Neuron (in vitro differentiated cells): Measurements from ENCODE around the gene INF2.

ENCODE experiments used
- H2AFZ ChIP-seq: one replicate; pipeline ENCODE4 v1.6.1; 2013; ENCODE audit warnings: low read depth, mild to moderate bottlenecking, inconsistent platforms, low read length, moderate library complexity
- H3K27me3 ChIP-seq: one replicate; pipeline ENCODE4 v1.6.1; 2013; ENCODE audit warnings: low read length; ENCODE audit not compliant: insufficient read depth
- H3K36me3 ChIP-seq: one replicate; pipeline ENCODE4 v1.6.1; 2013; ENCODE audit warnings: low read length; ENCODE audit not compliant: insufficient read depth
- H3K4me1 ChIP-seq: one replicate; pipeline ENCODE4 v1.6.1; 2013; ENCODE audit warnings: low read length; ENCODE audit not compliant: insufficient read depth
- H3K4me3 ChIP-seq: 2 replicates; pipeline ENCODE4 v1.5.1; 2013; ENCODE audit warnings: mild to moderate bottlenecking, low read length, moderate library complexity
- H3K9me3 ChIP-seq: one replicate; pipeline ENCODE4 v1.6.1; 2013; ENCODE audit warnings: low read length

INF2 gene

GRCh38 chr14:104732931-104733681 lies 43.7 kb downstream of the INF2 start:
- H2AFZ ChIP-seq = no peak overlapping the region

GRCh38 chr14:104734051-104734587 lies 44.7 kb downstream of the INF2 start:
- H3K36me3 ChIP-seq = no peaks in the 10 kb centered on the region
- no peaks in the 10 kb centered on the region for H3K27me3 ChIP-seq
- no peak overlapping the region for H3K4me3 ChIP-seq
- no peak overlapping the region for H2AFZ ChIP-seq
- H3K9me3 ChIP-seq = no peaks in the 10 kb centered on the region
- no peaks in the 10 kb centered on the region for H3K4me1 ChIP-seq

More at GRCh38 chr14:104732931-104733681, 43.7 kb downstream of the INF2 start:
- no peaks in the 10 kb centered on the region for H3K27me3 ChIP-seq
- no peaks in the 10 kb centered on the region for H3K9me3 ChIP-seq
- no peaks in the 10 kb centered on the region for H3K36me3 ChIP-seq
- no peak overlapping the region for H3K4me3 ChIP-seq
- H3K4me1 ChIP-seq = no peaks in the 10 kb centered on the region

- Histone ChIP-seq H3K4me3 (no peak overlapping the region), H3K36me3 (no peaks in the 10 kb centered on the region), H3K4me1 (no peaks in the 10 kb centered on the region), H3K27me3 (no peaks in the 10 kb centered on the region), H2AFZ (no peak overlapping the region), H3K9me3 (no peaks in the 10 kb centered on the region)
These were observed 45.2 kb downstream of the INF2 start for GRCh38 chr14:104734601-104734990.

- Histone ChIP-seq H3K4me1 (no peaks in the 10 kb centered on the region), H3K27me3 (no peaks in the 10 kb centered on the region), H3K36me3 (peaks cover 2% of the 10 kb centered on the region), H3K4me3 (no peak overlapping the region), H2AFZ (no peak overlapping the region), H3K9me3 (no peaks in the 10 kb centered on the region)
These were observed 45.8 kb downstream of the INF2 start for GRCh38 chr14:104734991-104735779.

- Histone ChIP-seq H3K36me3 (peaks cover 3% of the 10 kb centered on the region), H3K27me3 (no peaks in the 10 kb centered on the region), H3K9me3 (no peaks in the 10 kb centered on the region), H3K4me3 (no peak overlapping the region), H2AFZ (no peak overlapping the region), H3K4me1 (no peaks in the 10 kb centered on the region)
These were observed 46.6 kb downstream of the INF2 start for GRCh38 chr14:104735830-104736642.

GRCh38 chr14:104738375-104739019 lies 49.1 kb downstream of the INF2 start:
- Histone ChIP-seq H3K9me3 (no peaks in the 10 kb centered on the region), H3K4me1 (no peaks in the 10 kb centered on the region), H3K36me3 (peaks cover 3% of the 10 kb centered on the region), H3K27me3 (no peaks in the 10 kb centered on the region), H2AFZ (no peak overlapping the region), H3K4me3 (no peak overlapping the region)

GRCh38 chr14:104739026-104739425 lies 49.6 kb downstream of the INF2 start:
- Histone ChIP-seq H2AFZ (no peak overlapping the region), H3K9me3 (no peaks in the 10 kb centered on the region), H3K36me3 (peaks cover 3% of the 10 kb centered on the region), H3K4me1 (peaks cover under 1% of the 10 kb centered on the region), H3K4me3 (no peak overlapping the region), H3K27me3 (no peaks in the 10 kb centered on the region)

- Histone ChIP-seq H3K36me3 (peaks cover 3% of the 10 kb centered on the region), H3K4me3 (no peak overlapping the region), H2AFZ (no peak overlapping the region), H3K27me3 (no peaks in the 10 kb centered on the region), H3K9me3 (no peaks in the 10 kb centered on the region), H3K4me1 (peaks cover 9% of the 10 kb centered on the region)
These were observed 50.4 kb downstream of the INF2 start for GRCh38 chr14:104739546-104740516.

GRCh38 chr14:104741108-104741802 lies 51.8 kb downstream of the INF2 start:
- H3K36me3 ChIP-seq = peaks cover 3% of the 10 kb centered on the region
- no peaks in the 10 kb centered on the region for H3K27me3 ChIP-seq
- no peak overlapping the region for H2AFZ ChIP-seq
- no peak overlapping the region for H3K4me3 ChIP-seq
- no peaks in the 10 kb centered on the region for H3K9me3 ChIP-seq
- peaks cover 10% of the 10 kb centered on the region for H3K4me1 ChIP-seq

GRCh38 chr14:104741803-104742251 lies 52.4 kb downstream of the INF2 start:
- Histone ChIP-seq H3K36me3 (peaks cover 3% of the 10 kb centered on the region), H2AFZ (no peak overlapping the region), H3K4me3 (no peak overlapping the region), H3K4me1 (peaks cover 10% of the 10 kb centered on the region), H3K27me3 (no peaks in the 10 kb centered on the region), H3K9me3 (no peaks in the 10 kb centered on the region)
